Keratinocyte (primary cell): ENCODE results near the gene CCDC8. TPM values are rescaled to one million over a fixed set of nuclear protein-coding genes. Genes with fewer than 3 reads are reported as not detected.

ENCODE experiments used
- DNase-seq: peaks from one replicate; pipeline ENCODE4 v3.0.0-alpha.2; 2011; ENCODE audit warnings: low read depth, missing footprints, low spot score
- FAIRE-seq: peaks from 2 replicates; lab custom pipeline; 2011; peaks lifted over from hg19 to GRCh38; lab: Jason Lieb, UNC
- H2AFZ ChIP-seq: 2 replicates; pipeline ENCODE4 v1.6.0; 2012; ENCODE audit warnings: low read length, control low read depth, inconsistent platforms; ENCODE audit not compliant: control insufficient read depth
- H3K27ac ChIP-seq: 2 replicates; pipeline ENCODE4 v1.5.1; 2011; ENCODE audit warnings: low read length; ENCODE audit not compliant: control insufficient read depth, insufficient read depth
- H3K27me3 ChIP-seq: 3 replicates; pipeline ENCODE4 v1.6.0; 2011; ENCODE audit warnings: low read length; ENCODE audit not compliant: control insufficient read depth, insufficient read depth; ENCODE audit errors: extremely low read depth
- H3K36me3 ChIP-seq, 2 experiments: 2 replicates in 1 of 2; 3 replicates in 1 of 2; pipeline ENCODE4 v1.5.1; 2011; ENCODE audit warnings: low read length in 2 of 2, mild to moderate bottlenecking in 1 of 2; ENCODE audit not compliant: control insufficient read depth in 2 of 2, insufficient read depth in 2 of 2; ENCODE audit errors: extremely low read depth in 1 of 2
- H3K4me1 ChIP-seq: 3 replicates; pipeline ENCODE4 v1.5.1; 2011; ENCODE audit warnings: low read length; ENCODE audit not compliant: control insufficient read depth, insufficient read depth; ENCODE audit errors: extremely low read depth
- H3K4me2 ChIP-seq: 3 replicates; pipeline ENCODE4 v1.6.0; 2011; ENCODE audit warnings: low read depth, low read length; ENCODE audit not compliant: control insufficient read depth, insufficient read depth; ENCODE audit errors: extremely low read depth
- H3K4me3 ChIP-seq, 3 experiments: fragments of 200-600 bp in 1 of 3; sonication (generic) in 1 of 3; 2 replicates in 2 of 3; 3 replicates in 1 of 3; pipeline ENCODE4 v1.5.1; 2011 to 2016; ENCODE audit warnings: low read length in 3 of 3, mild to moderate bottlenecking in 3 of 3, control low read depth in 2 of 3, inconsistent platforms in 1 of 3, low read depth in 1 of 3, mixed read lengths in 1 of 3, mixed run types in 1 of 3, moderate library complexity in 1 of 3; ENCODE audit not compliant: control insufficient read depth in 2 of 3, insufficient read depth in 2 of 3; ENCODE audit errors: extremely low read depth in 1 of 3
- H3K79me2 ChIP-seq: 2 replicates; pipeline ENCODE4 v1.6.0; 2012; ENCODE audit warnings: low read length; ENCODE audit not compliant: control insufficient read depth, insufficient read depth
- H3K9ac ChIP-seq: 3 replicates; pipeline ENCODE4 v1.6.0; 2011; ENCODE audit warnings: low read length; ENCODE audit not compliant: control insufficient read depth, insufficient read depth; ENCODE audit errors: extremely low read depth
- H3K9me1 ChIP-seq: 3 replicates; pipeline ENCODE4 v1.6.0; 2011; ENCODE audit warnings: low read length; ENCODE audit not compliant: control insufficient read depth, insufficient read depth; ENCODE audit errors: extremely low read depth
- H3K9me3 ChIP-seq: 2 replicates; pipeline ENCODE4 v1.5.1; 2012; ENCODE audit warnings: low read depth, low read length; ENCODE audit not compliant: control insufficient read depth
- H4K20me1 ChIP-seq: 3 replicates; pipeline ENCODE4 v1.6.0; 2011; ENCODE audit warnings: low read length; ENCODE audit not compliant: control insufficient read depth, insufficient read depth; ENCODE audit errors: extremely low read depth
- EZH2 ChIP-seq: IDR thresholded peaks from one replicate; pipeline ENCODE4 v1.6.1; 2012; ENCODE audit warnings: inconsistent platforms, mild to moderate bottlenecking, low read length, moderate library complexity
- dilution Hi-C: fragments of 300-500 bp; cut with MboI; formaldehyde crosslinking; loops from one replicate; pipeline ENCODE4 v1.7.0; 2020; ENCODE audit warnings: low sequenced_read_pairs; ENCODE audit not compliant: extremely low pct_ligation_motif_present
- polyA plus RNA-seq, 5 experiments: library from polyadenylated mRNA; depleted of rRNA in 3 of 5; stranded (reverse) in 3 of 5; stranded (forward) in 1 of 5; unstranded in 1 of 5; fragments of >200 nt; gene quantifications; 1 replicate in 1 of 5; 2 replicates in 3 of 5; 3 replicates in 1 of 5; pipeline versions ENCODE4 v1.2.1 to v1.2.3, GENCODE V29; 2011 to 2012; ENCODE audit warnings: missing spikeins in 2 of 5, low read depth in 1 of 5, low replicate concordance in 1 of 5
- TF ChIP-seq, protein P1 (sequence below), 3 experiments: IDR thresholded peaks in 1 of 3; conservative IDR thresholded peaks in 1 of 3; optimal IDR thresholded peaks in 1 of 3; 2 replicates in 2 of 3; 3 replicates in 1 of 3; pipeline versions ENCODE3 to v1.5.1; 2011; ENCODE audit warnings: low read length in 3 of 3, mild to moderate bottlenecking in 3 of 3, moderate library complexity in 2 of 3, control low read depth in 1 of 3, inconsistent platforms in 1 of 3; ENCODE audit not compliant: insufficient read depth in 2 of 3; ENCODE audit errors: extremely low read depth in 1 of 3

Gene CCDC8
- polyA plus RNA-seq, 1 donor (not counting 4 experiments of a cell fraction or from before 2014, with no cell fraction given): 5.2 TPM

DNA sequence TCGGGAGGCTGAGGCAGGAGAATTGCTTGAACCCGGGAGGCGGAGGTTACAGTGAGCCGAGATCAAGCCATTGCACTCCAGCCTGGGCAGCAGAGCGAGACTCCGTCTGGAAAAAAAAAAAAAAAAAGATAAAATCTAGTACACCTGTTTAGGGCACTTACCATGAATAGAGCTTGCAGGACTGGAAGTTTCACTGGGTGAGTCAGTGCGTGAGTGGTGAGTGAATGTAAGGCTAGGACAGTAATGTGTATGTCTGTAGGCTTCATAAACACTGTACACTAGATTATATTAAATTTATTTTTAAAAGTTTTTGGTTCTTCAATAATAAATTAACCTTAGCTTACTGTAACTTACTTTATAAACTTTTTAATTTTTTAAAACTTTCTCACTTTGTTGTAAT, 43.5 kb downstream of the CCDC8 start:
- Histone ChIP-seq H2AFZ (no peak overlapping the region), H3K9me1 (peaks cover 3% of the 10 kb centered on the region), H3K4me3 (no peak overlapping the region), H3K9ac (no peak overlapping the region), H4K20me1 (peaks cover 32% of the 10 kb centered on the region), H3K36me3 (peaks cover 13 to 23% of the 10 kb centered on the region in 2 experiments), H3K4me2 (no peak overlapping the region), H3K27me3 (no peaks in the 10 kb centered on the region), H3K4me1 (peaks cover 44% of the 10 kb centered on the region), H3K27ac (peak overlapping the region; percentile 42), H3K9me3 (no peaks in the 10 kb centered on the region), H3K79me2 (peaks cover 24% of the 10 kb centered on the region)
- no peak for DNase-seq
- TF ChIP-seq, protein P1, sequence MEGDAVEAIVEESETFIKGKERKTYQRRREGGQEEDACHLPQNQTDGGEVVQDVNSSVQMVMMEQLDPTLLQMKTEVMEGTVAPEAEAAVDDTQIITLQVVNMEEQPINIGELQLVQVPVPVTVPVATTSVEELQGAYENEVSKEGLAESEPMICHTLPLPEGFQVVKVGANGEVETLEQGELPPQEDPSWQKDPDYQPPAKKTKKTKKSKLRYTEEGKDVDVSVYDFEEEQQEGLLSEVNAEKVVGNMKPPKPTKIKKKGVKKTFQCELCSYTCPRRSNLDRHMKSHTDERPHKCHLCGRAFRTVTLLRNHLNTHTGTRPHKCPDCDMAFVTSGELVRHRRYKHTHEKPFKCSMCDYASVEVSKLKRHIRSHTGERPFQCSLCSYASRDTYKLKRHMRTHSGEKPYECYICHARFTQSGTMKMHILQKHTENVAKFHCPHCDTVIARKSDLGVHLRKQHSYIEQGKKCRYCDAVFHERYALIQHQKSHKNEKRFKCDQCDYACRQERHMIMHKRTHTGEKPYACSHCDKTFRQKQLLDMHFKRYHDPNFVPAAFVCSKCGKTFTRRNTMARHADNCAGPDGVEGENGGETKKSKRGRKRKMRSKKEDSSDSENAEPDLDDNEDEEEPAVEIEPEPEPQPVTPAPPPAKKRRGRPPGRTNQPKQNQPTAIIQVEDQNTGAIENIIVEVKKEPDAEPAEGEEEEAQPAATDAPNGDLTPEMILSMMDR (optimal IDR thresholded peaks at IDR 0.05 in 1 of 3, IDR thresholded peaks at IDR 0.05 in 1 of 3, conservative IDR thresholded peaks at IDR 0.05 in 1 of 3; ENCODE audit: extremely low read depth in 1 of 3, insufficient read depth in 2 of 3, low read length in 3 of 3): no peak
- TF ChIP-seq EZH2: no peak
- dilution Hi-C loops: no loop called here
- no peak for FAIRE-seq

DNA sequence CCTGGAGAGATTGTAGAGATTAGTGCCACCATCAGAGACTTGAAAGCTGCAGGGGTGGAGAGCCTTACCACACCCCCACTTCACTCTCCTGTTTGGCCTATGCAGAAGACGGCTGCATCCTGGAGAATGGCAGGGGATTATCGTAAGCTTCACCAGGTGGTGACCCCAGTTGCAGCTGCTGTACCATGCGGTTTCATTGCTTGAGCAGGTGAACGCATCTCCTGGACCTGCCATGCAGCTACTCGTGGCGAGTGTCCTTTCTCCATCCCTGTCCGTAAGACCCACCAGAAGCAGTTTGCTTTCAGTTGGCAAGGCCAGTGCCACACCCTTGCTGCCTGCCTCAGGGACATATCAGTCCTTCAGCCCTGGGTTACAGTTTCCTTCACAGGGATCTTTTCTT, 45.2 kb downstream of the CCDC8 start:
- H3K9me1 ChIP-seq: no peaks in the 10 kb centered on the region
- H2AFZ ChIP-seq: no peak overlapping the region
- no peaks in the 10 kb centered on the region for H3K27me3 ChIP-seq
- no peak overlapping the region for H3K4me3 ChIP-seq
- DNase-seq: no peak
- peaks cover 28% of the 10 kb centered on the region for H3K79me2 ChIP-seq
- no peak overlapping the region for H3K9ac ChIP-seq
- peaks cover 18% of the 10 kb centered on the region for H4K20me1 ChIP-seq
- dilution Hi-C loops: no loop called here
- H3K27ac ChIP-seq: no peak overlapping the region
- peaks cover 29% of the 10 kb centered on the region for H3K4me1 ChIP-seq
- TF ChIP-seq, protein P1 (optimal IDR thresholded peaks at IDR 0.05 in 1 of 3, IDR thresholded peaks at IDR 0.05 in 1 of 3, conservative IDR thresholded peaks at IDR 0.05 in 1 of 3; ENCODE audit: extremely low read depth in 1 of 3, insufficient read depth in 2 of 3, low read length in 3 of 3): no peak
- TF ChIP-seq EZH2: no peak
- H3K4me2 ChIP-seq: no peak overlapping the region
- H3K36me3 ChIP-seq: peaks cover 15 to 23% of the 10 kb centered on the region in 2 experiments
- FAIRE-seq: no peak
- H3K9me3 ChIP-seq: no peaks in the 10 kb centered on the region
